ENCODE measurements around the gene PCSK6.

Gene PCSK6

GRCh38 chr15:101351736-101352135 is 137.8 kb downstream of the PCSK6 start:
- CTCF ChIA-PET, result no interaction called here
- TF ChIP-seq CTCF (conservative IDR thresholded peaks at IDR 0.05; ENCODE audit: low read depth), result no peak

GRCh38 chr15:101349047-101349951 is 140.2 kb downstream of the PCSK6 start:
- TF ChIP-seq CTCF (conservative IDR thresholded peaks at IDR 0.05; ENCODE audit: low read depth), result no peak
- ChIA-PET CTCF (interaction anchor here (0.6 to 0.9 kb wide), 3 partner anchors 17 to 326 kb away, joined by 4 to 5 read pairs (median 4); no protein-coding TSS in a partner anchor), POLR2A (ENCODE audit: low non-redundant PET) (no interaction called here)
- peak; percentile 73 for DNase-seq (ENCODE audit: low spot score)
- H3K27ac ChIP-seq, result peak overlapping the region; percentile 91

More at GRCh38 chr15:101351736-101352135, 137.8 kb downstream of the PCSK6 start:
- no peak for DNase-seq (ENCODE audit: low spot score)
- H3K27ac ChIP-seq, result no peak overlapping the region
- POLR2A ChIA-PET (ENCODE audit: low non-redundant PET), result no interaction called here

- H3K27ac ChIP-seq, result peak overlapping the region; percentile 91
- CTCF ChIA-PET, result interaction anchor here (0.6 to 0.9 kb wide), 3 partner anchors 16 to 327 kb away, joined by 4 to 5 read pairs (median 4); no protein-coding TSS in a partner anchor
- DNase-seq (ENCODE audit: low spot score), result no peak
- no peak for TF ChIP-seq CTCF (conservative IDR thresholded peaks at IDR 0.05; ENCODE audit: low read depth)
- POLR2A ChIA-PET (ENCODE audit: low non-redundant PET), result no interaction called here
These were observed 140.9 kb downstream of the PCSK6 start for GRCh38 chr15:101348643-101349042.

GRCh38 chr15:101348015-101348414 is 141.5 kb downstream of the PCSK6 start:
- DNase-seq (ENCODE audit: low spot score), result no peak
- peak overlapping the region; percentile 91 for H3K27ac ChIP-seq
- POLR2A ChIA-PET (ENCODE audit: low non-redundant PET), result no interaction called here

GRCh38 chr15:101347454-101347853 is 142.1 kb downstream of the PCSK6 start:
- H3K27ac ChIP-seq, result no peak overlapping the region; the same call in 1 of the 2 replicates
- no peak for TF ChIP-seq CTCF (conservative IDR thresholded peaks at IDR 0.05; ENCODE audit: low read depth)
- ChIA-PET POLR2A (ENCODE audit: low non-redundant PET) (no interaction called here), CTCF (interaction anchor here (0.5 to 0.9 kb wide), 2 partner anchors 16 to 32 kb away, joined by 5 read pairs; no protein-coding TSS in a partner anchor)
- DNase-seq (ENCODE audit: low spot score), result no peak

More at GRCh38 chr15:101348015-101348414, 141.5 kb downstream of the PCSK6 start:
- no peak for TF ChIP-seq CTCF (conservative IDR thresholded peaks at IDR 0.05; ENCODE audit: low read depth)
- CTCF ChIA-PET, result no interaction called here

- H3K27ac ChIP-seq, result no peak overlapping the region
- no peak for TF ChIP-seq CTCF (conservative IDR thresholded peaks at IDR 0.05; ENCODE audit: low read depth)
- ChIA-PET CTCF (interaction anchor here (0.5 to 1.1 kb wide), 3 partner anchors 12 to 32 kb away, joined by 5 read pairs; no protein-coding TSS in a partner anchor), POLR2A (ENCODE audit: low non-redundant PET) (no interaction called here)
- DNase-seq (ENCODE audit: low spot score), result no peak
These were observed 142.6 kb downstream of the PCSK6 start for GRCh38 chr15:101346928-101347327.
